Transverse colon (tissue), 3 donors: ENCODE data around the gene CCDC83.

Experiments
- POLR2A ChIP-seq: fragments of 450-650 bp; IDR thresholded peaks from one replicate; pipeline ENCODE4 v1.6.1; 2016; ENCODE audit warnings: antibody characterized with exemption, mild to moderate bottlenecking, moderate library complexity
- TF ChIP-seq, protein P1 (sequence below), 5 experiments: fragments of 200-600 bp in 3 of 5; fragments of 450-650 bp in 2 of 5; sonication (generic) in 3 of 5; IDR thresholded peaks; 1 replicate in 2 of 5; 2 replicates in 3 of 5; pipeline ENCODE4 v1.5.1; 2016 to 2017; ENCODE audit warnings: antibody characterized with exemption in 5 of 5, inconsistent platforms in 3 of 5, mild to moderate bottlenecking in 2 of 5, moderate library complexity in 1 of 5

DNA sequence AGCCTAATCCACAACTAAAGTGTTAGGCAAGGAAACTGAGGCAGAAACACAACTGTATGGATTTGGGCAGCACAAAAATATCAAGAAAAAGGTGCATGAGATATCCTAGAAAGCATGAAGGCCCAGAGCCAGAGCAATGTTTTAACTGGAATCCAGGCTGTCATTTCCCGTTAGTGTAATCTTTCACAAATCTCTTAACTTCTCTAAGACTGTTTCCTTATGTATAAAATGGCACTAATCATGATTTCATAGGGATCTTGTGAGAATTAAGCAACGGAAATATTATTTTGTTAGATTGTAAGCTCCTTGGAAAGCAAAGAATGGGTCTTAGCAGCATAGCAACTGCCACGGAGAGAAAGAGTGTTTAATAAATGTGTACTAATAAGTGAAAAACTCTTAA lies 29.6 kb upstream of the CCDC83 start:
- TF ChIP-seq, protein P1, sequence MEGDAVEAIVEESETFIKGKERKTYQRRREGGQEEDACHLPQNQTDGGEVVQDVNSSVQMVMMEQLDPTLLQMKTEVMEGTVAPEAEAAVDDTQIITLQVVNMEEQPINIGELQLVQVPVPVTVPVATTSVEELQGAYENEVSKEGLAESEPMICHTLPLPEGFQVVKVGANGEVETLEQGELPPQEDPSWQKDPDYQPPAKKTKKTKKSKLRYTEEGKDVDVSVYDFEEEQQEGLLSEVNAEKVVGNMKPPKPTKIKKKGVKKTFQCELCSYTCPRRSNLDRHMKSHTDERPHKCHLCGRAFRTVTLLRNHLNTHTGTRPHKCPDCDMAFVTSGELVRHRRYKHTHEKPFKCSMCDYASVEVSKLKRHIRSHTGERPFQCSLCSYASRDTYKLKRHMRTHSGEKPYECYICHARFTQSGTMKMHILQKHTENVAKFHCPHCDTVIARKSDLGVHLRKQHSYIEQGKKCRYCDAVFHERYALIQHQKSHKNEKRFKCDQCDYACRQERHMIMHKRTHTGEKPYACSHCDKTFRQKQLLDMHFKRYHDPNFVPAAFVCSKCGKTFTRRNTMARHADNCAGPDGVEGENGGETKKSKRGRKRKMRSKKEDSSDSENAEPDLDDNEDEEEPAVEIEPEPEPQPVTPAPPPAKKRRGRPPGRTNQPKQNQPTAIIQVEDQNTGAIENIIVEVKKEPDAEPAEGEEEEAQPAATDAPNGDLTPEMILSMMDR (IDR thresholded peaks at IDR 0.05), result no peak
- no peak for TF ChIP-seq POLR2A
